Measurements from ENCODE around the gene CCDC82. TPM values are rescaled to one million over a fixed set of nuclear protein-coding genes. Genes with fewer than 3 reads are reported as not detected.
A peak's percentile ranks its signal among the peaks of the same experiment; 100 is the strongest.

CCDC82 gene
- total RNA-seq, 1 donor from 2014 or later: 34.1 TPM

GRCh38 chr11:96317571-96317970, 72.1 kb downstream of the CCDC82 start:
- no peak overlapping the region for H3K27ac Mint-ChIP-seq (ENCODE audit: unreplicated experiment)
- H3K4me3 Mint-ChIP-seq (ENCODE audit: unreplicated experiment): no peak overlapping the region
- H3K36me3 Mint-ChIP-seq (ENCODE audit: low read depth, unreplicated experiment): no peaks in the 10 kb centered on the region
- TF ChIP-seq CTCF (IDR thresholded peaks at IDR 0.05; ENCODE audit: unreplicated experiment): no peak
- H3K27me3 Mint-ChIP-seq (ENCODE audit: unreplicated experiment): no peaks in the 10 kb centered on the region
- DNase-seq (ENCODE audit: low spot score): no peak
- H3K9me3 Mint-ChIP-seq (ENCODE audit: unreplicated experiment): no peaks in the 10 kb centered on the region
- peaks cover 33% of the 10 kb centered on the region for H3K4me1 Mint-ChIP-seq (ENCODE audit: unreplicated experiment)

GRCh38 chr11:96316869-96317268, 72.8 kb downstream of the CCDC82 start:
- Mint-ChIP-seq H3K27ac (ENCODE audit: unreplicated experiment) (no peak overlapping the region), H3K4me1 (ENCODE audit: unreplicated experiment) (peaks cover 32% of the 10 kb centered on the region), H3K36me3 (ENCODE audit: low read depth, unreplicated experiment) (no peaks in the 10 kb centered on the region), H3K4me3 (ENCODE audit: unreplicated experiment) (no peak overlapping the region), H3K9me3 (ENCODE audit: unreplicated experiment) (no peaks in the 10 kb centered on the region), H3K27me3 (ENCODE audit: unreplicated experiment) (no peaks in the 10 kb centered on the region)
- DNase-seq (ENCODE audit: low spot score): no peak
- no peak for TF ChIP-seq CTCF (IDR thresholded peaks at IDR 0.05; ENCODE audit: unreplicated experiment)

DNA sequence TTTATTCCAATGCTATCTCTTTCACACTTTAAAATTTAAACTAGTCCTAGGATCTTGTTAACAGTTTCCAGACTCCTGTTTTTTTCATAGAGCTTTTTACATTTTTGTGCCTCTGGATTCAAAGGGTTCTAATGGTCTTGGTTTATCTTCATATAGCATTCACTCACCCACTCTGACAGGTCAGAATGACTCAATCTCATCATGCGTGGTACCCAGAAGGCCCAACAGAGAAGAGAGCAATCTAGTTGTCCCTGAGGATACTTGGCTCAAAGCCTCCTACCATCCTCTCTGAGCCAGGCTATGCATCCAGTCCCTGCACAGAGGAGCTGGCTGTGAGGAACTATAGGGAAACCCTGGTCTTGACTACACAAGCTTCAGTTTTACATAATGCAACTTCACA, 74.2 kb downstream of the CCDC82 start:
- H3K4me1 Mint-ChIP-seq (ENCODE audit: unreplicated experiment): peaks cover 32% of the 10 kb centered on the region
- no peaks in the 10 kb centered on the region for H3K27me3 Mint-ChIP-seq (ENCODE audit: unreplicated experiment)
- TF ChIP-seq CTCF (IDR thresholded peaks at IDR 0.05; ENCODE audit: unreplicated experiment): no peak

DNA sequence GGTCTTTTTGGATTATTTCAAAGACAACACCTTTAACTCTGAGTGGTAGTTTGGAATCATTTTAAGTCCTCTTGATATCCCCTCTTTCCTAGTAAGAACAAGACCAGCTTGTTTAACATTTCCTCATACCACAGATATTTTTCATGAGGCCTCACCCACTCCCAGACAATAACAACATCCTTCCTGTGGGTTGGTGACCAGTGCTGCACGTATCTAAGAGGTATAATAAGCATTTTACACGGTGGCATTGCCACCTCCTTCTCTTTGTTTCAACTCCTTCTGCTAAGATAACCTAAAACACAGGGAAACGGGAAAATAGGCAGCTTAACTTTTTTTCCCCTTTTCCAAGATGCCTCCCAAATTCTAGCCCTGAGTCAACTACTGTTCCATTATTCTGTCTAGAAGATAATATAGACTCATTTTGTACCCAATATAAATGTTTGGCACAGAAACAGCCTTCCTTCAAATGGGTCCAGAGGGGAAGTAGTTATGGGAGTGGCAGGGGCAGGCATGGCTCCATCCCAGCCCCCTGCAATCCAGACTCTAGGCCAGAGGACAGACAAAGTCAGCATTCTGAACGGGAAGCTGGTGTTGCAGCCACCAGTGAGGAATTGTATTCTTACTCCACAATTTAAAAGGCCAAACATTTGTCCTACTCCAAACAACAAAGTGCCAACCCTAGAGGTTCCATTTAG, 75.2 kb downstream of the CCDC82 start:
- Mint-ChIP-seq H3K27me3 (ENCODE audit: unreplicated experiment) (no peaks in the 10 kb centered on the region), H3K27ac (ENCODE audit: unreplicated experiment) (peak overlapping the region; percentile 54), H3K4me3 (ENCODE audit: unreplicated experiment) (no peak overlapping the region), H3K36me3 (ENCODE audit: low read depth, unreplicated experiment) (no peaks in the 10 kb centered on the region), H3K9me3 (ENCODE audit: unreplicated experiment) (no peaks in the 10 kb centered on the region), H3K4me1 (ENCODE audit: unreplicated experiment) (peaks cover 32% of the 10 kb centered on the region)
- no peak for TF ChIP-seq CTCF (IDR thresholded peaks at IDR 0.05; ENCODE audit: unreplicated experiment)
- no peak for DNase-seq (ENCODE audit: low spot score)

More for the DNA sequence above, 74.2 kb downstream of the CCDC82 start:
- Mint-ChIP-seq H3K27ac (ENCODE audit: unreplicated experiment) (no peak overlapping the region), H3K36me3 (ENCODE audit: low read depth, unreplicated experiment) (no peaks in the 10 kb centered on the region), H3K9me3 (ENCODE audit: unreplicated experiment) (no peaks in the 10 kb centered on the region), H3K4me3 (ENCODE audit: unreplicated experiment) (no peak overlapping the region)
- DNase-seq (ENCODE audit: low spot score): no peak

DNA sequence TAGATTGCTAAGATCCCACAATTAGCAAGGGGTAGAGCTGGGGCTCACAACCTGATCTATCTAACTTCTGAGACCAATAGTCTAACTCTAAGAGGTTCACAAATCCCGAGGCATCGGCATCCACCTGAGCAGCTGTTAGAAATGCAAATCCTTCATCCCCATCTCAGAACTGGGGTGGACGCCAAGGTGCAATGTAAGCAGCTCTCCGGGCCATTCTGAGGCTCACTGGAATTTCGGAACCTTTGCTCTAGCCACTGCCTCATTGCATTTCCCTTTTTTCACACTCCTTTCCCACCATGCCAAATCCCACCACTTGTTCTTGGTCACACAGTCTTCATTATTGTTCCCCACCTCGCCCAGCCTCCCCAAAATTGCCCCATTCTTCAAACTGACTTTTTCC, 76.5 kb downstream of the CCDC82 start:
- H3K27me3 Mint-ChIP-seq (ENCODE audit: unreplicated experiment): no peaks in the 10 kb centered on the region
- H3K9me3 Mint-ChIP-seq (ENCODE audit: unreplicated experiment): no peaks in the 10 kb centered on the region
- no peak overlapping the region for H3K27ac Mint-ChIP-seq (ENCODE audit: unreplicated experiment)
- no peak overlapping the region for H3K4me3 Mint-ChIP-seq (ENCODE audit: unreplicated experiment)
- H3K36me3 Mint-ChIP-seq (ENCODE audit: low read depth, unreplicated experiment): no peaks in the 10 kb centered on the region
- H3K4me1 Mint-ChIP-seq (ENCODE audit: unreplicated experiment): peaks cover 33% of the 10 kb centered on the region
- no peak for TF ChIP-seq CTCF (IDR thresholded peaks at IDR 0.05; ENCODE audit: unreplicated experiment)
- DNase-seq (ENCODE audit: low spot score): no peak
